Gastrocnemius medialis (tissue), 4 donors: Measurements from ENCODE around the gene S100A1.

Source experiments
- POLR2A ChIP-seq, 2 donors: fragments of 450-650 bp; IDR thresholded peaks; one replicate each; pipeline ENCODE4 v1.6.1; 2017; ENCODE audit warnings: antibody characterized with exemption in 2 of 2, mild to moderate bottlenecking in 2 of 2, moderate library complexity in 2 of 2
- TF ChIP-seq, protein P1 (sequence below), 5 experiments: fragments of 450-650 bp in 3 of 5; fragments of 200-600 bp in 2 of 5; sonication (generic) in 2 of 5; IDR thresholded peaks in 4 of 5; conservative IDR thresholded peaks in 1 of 5; 1 replicate in 4 of 5; 2 replicates in 1 of 5; pipeline ENCODE4 v1.5.1; 2016 to 2019; ENCODE audit warnings: antibody characterized with exemption in 5 of 5, mild to moderate bottlenecking in 3 of 5, moderate library complexity in 3 of 5

DNA sequence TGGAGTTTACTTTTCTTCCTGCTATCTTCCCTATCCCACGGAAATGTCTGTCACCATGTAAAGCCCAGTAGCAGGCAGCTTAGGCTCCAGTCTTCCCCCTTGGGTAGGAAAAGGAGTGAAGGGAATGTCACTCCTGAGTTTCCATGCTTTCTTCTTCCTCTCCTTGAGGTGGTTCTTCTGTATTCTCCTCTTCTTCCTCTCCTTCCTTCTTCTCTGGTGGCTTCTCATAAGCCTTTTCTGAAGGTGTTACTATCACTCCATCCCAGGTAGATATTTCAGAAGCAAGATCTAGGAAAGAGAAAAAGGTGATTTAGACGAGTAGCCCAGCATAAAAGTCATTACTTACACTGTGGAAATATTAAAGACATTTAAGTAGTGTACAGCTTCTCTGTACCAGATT, 34.0 kb downstream of the S100A1 start:
- TF ChIP-seq, protein P1, sequence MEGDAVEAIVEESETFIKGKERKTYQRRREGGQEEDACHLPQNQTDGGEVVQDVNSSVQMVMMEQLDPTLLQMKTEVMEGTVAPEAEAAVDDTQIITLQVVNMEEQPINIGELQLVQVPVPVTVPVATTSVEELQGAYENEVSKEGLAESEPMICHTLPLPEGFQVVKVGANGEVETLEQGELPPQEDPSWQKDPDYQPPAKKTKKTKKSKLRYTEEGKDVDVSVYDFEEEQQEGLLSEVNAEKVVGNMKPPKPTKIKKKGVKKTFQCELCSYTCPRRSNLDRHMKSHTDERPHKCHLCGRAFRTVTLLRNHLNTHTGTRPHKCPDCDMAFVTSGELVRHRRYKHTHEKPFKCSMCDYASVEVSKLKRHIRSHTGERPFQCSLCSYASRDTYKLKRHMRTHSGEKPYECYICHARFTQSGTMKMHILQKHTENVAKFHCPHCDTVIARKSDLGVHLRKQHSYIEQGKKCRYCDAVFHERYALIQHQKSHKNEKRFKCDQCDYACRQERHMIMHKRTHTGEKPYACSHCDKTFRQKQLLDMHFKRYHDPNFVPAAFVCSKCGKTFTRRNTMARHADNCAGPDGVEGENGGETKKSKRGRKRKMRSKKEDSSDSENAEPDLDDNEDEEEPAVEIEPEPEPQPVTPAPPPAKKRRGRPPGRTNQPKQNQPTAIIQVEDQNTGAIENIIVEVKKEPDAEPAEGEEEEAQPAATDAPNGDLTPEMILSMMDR (IDR thresholded peaks at IDR 0.05 in 4 of 5, conservative IDR thresholded peaks at IDR 0.05 in 1 of 5), result no peak
- TF ChIP-seq POLR2A (IDR thresholded peaks at IDR 0.05), result no peak
